Progenitor cell of endocrine pancreas (in vitro differentiated cells): ENCODE data around the gene N4BP2. TPM values are rescaled to one million over a fixed set of nuclear protein-coding genes. Genes with fewer than 3 reads are reported as not detected.

Experiments used
- DNase-seq: peaks from one replicate; pipeline ENCODE4 v3.0.0; 2021; ENCODE audit warnings: low spot score; ENCODE audit not compliant: unreplicated experiment
- H3K27ac Mint-ChIP-seq: 2 replicates; pipeline ENCODE4 v1.8.0; 2021; ENCODE audit warnings: mild to moderate bottlenecking, moderate library complexity, mixed read lengths
- H3K27me3 Mint-ChIP-seq: 2 replicates; pipeline ENCODE4 v1.8.0; 2021; ENCODE audit warnings: mixed read lengths
- H3K36me3 Mint-ChIP-seq: 2 replicates; pipeline ENCODE4 v1.8.0; 2022; ENCODE audit warnings: mixed read lengths; ENCODE audit not compliant: insufficient read depth
- H3K4me1 Mint-ChIP-seq: 2 replicates; pipeline ENCODE4 v1.8.0; 2021; ENCODE audit warnings: low read depth, mixed read lengths
- H3K4me3 Mint-ChIP-seq: 2 replicates; pipeline ENCODE4 v1.8.0; 2021; ENCODE audit warnings: low read depth, mild to moderate bottlenecking, moderate library complexity, mixed read lengths
- H3K9me3 Mint-ChIP-seq: 2 replicates; pipeline ENCODE4 v1.8.0; 2021; ENCODE audit warnings: low read depth, mixed read lengths
- CTCF ChIP-seq: fragments of 200-600 bp; sonication (generic); IDR thresholded peaks from one replicate; pipeline ENCODE4 v1.5.0; 2021; ENCODE audit warnings: antibody characterized with exemption, mild to moderate bottlenecking; ENCODE audit not compliant: unreplicated experiment
- total RNA-seq: library from RNA; stranded (reverse); gene quantifications from 2 replicates; pipeline ENCODE4 v1.2.1, GENCODE V29; 2021

N4BP2 gene
- total RNA-seq, 1 donor from 2014 or later = 50.5 TPM

DNA sequence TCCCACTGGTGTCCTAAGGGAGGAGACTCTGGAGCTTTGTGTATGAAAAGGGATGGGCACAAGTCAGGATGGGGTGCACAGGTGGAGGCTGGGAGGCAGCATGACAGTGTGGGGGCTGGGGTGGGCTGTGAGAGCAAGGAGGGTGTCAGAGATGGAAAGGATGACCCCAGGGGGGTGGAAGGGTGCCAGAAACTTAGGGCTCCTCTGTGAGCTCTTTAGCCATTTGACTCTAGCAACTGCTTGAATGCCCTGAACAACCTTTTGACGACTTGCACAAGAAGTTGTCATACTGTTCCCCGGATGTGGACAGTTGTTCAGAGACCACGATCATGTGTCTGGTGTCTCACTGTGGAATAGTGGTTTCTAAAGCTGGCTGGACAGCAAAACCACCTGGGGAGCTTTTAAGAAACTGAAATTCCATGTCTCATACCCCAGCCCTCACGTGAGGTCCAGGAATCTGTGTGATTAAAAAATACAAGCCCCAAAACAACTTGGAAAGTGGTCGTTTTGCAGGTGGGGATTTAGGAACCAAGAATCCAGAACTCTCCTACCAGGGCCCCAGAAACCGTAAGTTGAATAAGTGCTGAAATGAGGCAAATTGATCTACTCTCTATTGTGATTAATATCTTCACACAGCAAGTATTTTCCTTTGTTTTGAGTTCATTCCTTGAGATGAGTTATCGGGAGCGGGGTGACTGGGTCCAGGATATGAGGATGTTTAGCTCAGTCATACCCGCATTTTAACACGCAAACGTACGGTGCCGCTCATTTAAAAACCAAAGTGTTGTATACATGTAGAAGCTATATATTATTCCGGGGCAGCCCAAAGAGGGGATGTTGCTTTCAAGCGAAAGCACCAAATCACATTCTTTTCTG, 143.6 kb downstream of the N4BP2 start:
- DNase-seq = no peak
- H3K4me1 Mint-ChIP-seq = peaks cover 11% of the 10 kb centered on the region
- TF ChIP-seq CTCF = no peak
- H3K4me3 Mint-ChIP-seq = no peak overlapping the region
- H3K9me3 Mint-ChIP-seq = no peaks in the 10 kb centered on the region
- H3K27me3 Mint-ChIP-seq = no peaks in the 10 kb centered on the region
- no peak overlapping the region for H3K27ac Mint-ChIP-seq
- H3K36me3 Mint-ChIP-seq = no peaks in the 10 kb centered on the region

DNA sequence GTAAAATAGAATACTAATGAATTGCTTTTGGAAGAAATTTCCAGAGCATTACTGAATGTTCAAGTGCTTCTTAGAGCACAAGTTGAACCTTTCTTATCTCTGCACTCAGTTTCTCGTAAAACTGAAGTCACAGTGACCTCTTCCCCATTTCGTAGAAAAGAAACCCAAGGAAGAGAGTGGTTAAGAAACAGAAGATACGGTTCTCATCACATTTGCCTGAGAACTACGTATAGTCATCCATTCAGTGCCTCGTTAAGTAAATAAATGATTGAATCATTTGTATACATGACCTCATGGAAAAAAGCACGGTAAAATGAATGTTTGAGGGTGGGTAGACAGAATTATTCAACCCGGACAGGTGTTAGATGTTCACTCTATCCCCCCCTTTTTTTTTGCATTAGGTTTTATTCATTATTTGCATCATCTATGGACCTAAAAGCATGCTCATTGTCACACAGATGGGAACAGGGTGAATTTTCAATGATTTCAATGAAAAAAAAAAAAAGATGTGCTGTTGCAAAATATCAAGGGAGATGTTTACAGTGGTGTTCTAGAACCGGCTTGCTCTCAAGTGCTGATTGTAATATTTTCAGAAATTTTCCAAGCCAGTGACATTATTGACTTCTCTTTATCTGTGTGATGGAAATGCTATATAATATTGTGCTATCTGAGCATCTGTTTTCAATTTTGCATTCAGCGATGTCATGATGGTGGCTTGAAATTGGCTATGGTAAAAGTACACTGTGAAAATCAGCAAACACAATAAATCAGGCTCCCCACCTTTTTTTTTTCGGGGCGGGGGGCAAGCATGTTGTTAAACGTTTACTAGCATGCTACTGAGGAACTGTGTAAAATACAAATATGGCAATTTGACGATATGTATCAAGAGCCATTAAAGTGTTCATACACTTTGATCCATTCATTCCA, 144.5 kb downstream of the N4BP2 start:
- no peaks in the 10 kb centered on the region for H3K36me3 Mint-ChIP-seq
- no peak for DNase-seq
- H3K4me1 Mint-ChIP-seq = peaks cover 11% of the 10 kb centered on the region
- no peak overlapping the region for H3K4me3 Mint-ChIP-seq
- no peak for TF ChIP-seq CTCF
- H3K27me3 Mint-ChIP-seq = no peaks in the 10 kb centered on the region
- no peak overlapping the region for H3K27ac Mint-ChIP-seq
- H3K9me3 Mint-ChIP-seq = no peaks in the 10 kb centered on the region

DNA sequence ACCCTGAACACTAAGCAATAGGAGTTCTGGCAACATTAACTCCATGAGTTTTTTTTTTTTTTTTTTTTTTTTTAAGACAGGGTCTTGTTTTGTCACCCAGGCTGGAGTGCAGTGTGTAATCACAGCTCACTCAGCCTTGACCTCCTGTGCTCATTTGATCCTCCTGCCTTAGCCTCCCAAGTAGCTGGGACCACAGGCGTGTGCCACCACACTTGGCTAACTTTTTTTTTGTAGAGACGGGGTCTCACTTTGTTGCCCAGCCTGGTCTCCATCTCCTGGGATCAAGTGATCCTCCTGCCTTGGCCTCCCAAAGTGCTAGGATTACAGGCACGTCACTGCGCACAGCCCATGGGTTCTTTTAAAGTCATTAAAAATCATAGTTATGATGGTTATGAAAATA, 145.2 kb downstream of the N4BP2 start:
- H3K4me3 Mint-ChIP-seq = no peak overlapping the region
- H3K27me3 Mint-ChIP-seq = no peaks in the 10 kb centered on the region
- no peak for TF ChIP-seq CTCF
- no peaks in the 10 kb centered on the region for H3K9me3 Mint-ChIP-seq
- no peaks in the 10 kb centered on the region for H3K36me3 Mint-ChIP-seq
- H3K4me1 Mint-ChIP-seq = peaks cover 7% of the 10 kb centered on the region
- H3K27ac Mint-ChIP-seq = no peak overlapping the region
- no peak for DNase-seq

DNA sequence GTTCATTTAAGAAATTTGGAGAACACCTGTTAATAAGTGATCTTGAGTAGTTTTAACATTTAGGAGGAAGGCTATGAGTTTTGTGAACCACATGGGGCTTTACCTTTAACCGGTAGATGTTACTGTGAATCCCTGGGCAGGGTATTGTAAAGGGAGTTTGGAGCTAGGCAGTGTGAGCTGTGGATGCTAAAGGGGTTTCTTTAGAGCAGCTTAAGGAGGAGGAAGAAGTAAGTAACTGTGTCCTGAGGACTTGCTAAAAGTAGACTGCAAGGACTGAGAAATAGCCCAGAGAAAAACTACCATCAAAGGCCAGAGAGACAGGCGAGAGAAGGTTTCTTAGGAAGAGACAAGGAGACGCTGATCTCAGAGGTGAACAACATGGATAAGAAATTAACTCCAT, 145.8 kb downstream of the N4BP2 start:
- Mint-ChIP-seq H3K27ac (no peak overlapping the region), H3K4me3 (no peak overlapping the region), H3K4me1 (peaks cover 6% of the 10 kb centered on the region), H3K9me3 (no peaks in the 10 kb centered on the region), H3K27me3 (no peaks in the 10 kb centered on the region), H3K36me3 (no peaks in the 10 kb centered on the region)
- DNase-seq = no peak
- TF ChIP-seq CTCF = no peak

- H3K27me3 Mint-ChIP-seq = no peaks in the 10 kb centered on the region
- no peaks in the 10 kb centered on the region for H3K4me1 Mint-ChIP-seq
- no peak for DNase-seq
- H3K36me3 Mint-ChIP-seq = no peaks in the 10 kb centered on the region
- H3K4me3 Mint-ChIP-seq = no peak overlapping the region
- no peak overlapping the region for H3K27ac Mint-ChIP-seq
- no peaks in the 10 kb centered on the region for H3K9me3 Mint-ChIP-seq
- no peak for TF ChIP-seq CTCF
Measured at GRCh38 chr4:40204507-40205258, 148.0 kb downstream of the N4BP2 start.
